GM21825 (cell line): ENCODE measurements around the gene INPP4B.

Experiments used
- ATAC-seq: cut with Tn5 transposase; IDR thresholded peaks from one replicate; pipeline ENCODE4 v1.9.1; 2021; ENCODE audit warnings: mild to moderate bottlenecking, moderate library complexity; ENCODE audit not compliant: unreplicated experiment

The INPP4B gene

DNA sequence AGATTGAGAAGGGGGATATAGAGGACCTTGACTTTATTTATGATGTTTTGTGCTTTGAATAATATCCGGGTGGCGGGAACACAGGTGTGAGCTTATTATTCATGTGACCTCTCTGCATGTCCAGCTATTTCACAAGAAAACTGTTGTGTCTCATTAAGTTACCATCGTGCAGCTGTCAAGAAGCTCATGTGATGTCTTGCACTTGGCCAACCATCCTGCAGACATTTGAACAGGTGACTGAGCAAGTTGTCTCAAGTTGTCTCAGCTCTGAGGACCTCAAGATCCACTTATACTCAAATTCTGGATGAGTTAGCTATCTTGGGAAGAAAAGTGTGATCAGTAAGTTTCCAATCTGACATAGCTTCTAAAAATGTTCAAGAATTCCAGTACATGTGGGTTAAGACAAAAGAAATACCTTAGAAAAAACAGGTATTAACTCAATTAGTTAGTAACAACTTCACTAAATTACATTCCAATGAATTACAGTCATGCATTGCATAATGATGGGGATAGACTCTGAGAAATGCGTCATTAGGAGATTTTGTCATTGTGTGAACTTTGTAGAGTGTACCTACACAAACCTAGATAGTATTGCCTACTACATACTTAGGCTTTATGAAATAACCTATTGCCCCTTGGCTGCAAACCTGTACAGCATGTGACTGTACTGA is 462.2 kb downstream of the INPP4B start:
- ATAC-seq, result no peak

DNA sequence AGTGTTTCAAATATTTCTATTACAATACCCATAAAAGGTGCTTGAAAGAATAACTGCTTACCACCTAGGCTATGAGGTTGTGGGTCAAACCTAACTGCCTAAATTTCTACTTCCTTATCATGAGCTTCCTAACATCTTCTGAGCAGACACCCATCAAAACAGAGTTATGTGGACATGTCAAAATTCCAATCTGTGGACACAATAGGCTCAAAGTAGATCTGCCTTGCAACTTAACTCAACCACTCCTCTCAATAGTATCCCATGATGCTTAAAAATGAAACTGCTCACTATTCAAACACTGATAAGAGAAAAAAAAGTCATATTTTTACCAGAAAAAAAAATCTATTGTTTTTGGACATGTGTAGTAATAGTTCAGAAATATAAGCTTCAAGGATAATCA is 462.7 kb downstream of the INPP4B start:
- ATAC-seq, result no peak

DNA sequence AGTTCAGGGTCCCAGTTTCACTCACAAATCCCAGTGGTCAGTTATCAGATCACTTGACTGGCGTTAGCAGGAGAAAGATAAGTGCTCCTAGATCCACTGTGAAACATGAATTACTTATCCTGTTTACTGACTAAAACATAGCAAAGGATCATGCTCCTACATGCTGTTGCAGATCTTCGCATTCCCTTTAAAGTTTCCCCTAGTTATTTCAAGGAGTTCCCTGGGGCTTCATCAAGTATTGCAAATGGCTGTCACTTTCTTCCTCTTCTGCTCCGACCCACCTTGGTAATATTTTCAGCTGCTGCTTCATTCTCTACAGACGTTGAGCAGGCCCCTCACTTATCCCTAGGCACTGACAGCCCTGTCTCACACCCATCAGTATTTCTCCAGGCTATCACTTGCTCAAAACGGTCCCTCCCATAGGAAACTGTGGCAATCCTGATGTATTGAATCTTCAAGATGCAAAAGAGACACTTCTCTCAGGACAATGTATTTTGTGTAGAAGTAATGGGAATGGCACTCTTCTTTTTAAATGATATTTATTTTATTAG is 466.0 kb downstream of the INPP4B start:
- ATAC-seq, result no peak

DNA sequence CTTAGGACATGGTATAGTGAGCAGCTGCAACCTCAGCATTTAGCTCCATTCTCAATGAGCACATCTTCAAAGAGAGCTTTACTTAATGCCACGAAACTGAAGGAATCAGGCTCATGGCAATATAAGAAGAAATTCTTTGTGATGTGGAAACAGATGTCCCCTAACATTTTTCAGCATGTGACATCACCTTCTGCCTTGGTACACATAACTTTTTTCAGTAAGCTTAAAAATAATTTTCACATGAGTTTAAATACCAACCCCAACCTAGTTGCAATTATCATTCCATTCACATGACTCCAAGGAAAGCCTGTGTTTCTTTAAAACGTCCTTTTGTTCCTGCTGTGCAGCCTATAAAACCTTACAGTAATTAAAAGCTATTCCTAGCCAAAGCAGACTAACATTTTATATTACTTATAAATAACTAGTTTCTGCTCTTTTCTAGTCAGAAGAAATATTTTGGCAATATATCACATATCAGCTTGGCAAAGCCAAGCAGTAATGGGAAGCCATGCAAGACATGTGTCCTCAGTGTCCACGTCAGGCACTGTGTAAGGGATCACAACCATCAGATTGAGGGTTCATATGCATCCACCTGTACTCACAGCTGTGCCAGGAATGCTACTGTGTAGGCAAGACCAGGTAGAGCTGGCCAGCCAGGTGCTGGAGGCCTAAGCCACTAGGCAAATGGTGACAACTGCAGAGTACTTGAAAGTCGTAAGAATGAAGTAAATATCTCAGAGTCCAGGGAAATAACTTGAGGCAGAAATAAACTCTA is 466.6 kb downstream of the INPP4B start:
- no peak for ATAC-seq

DNA sequence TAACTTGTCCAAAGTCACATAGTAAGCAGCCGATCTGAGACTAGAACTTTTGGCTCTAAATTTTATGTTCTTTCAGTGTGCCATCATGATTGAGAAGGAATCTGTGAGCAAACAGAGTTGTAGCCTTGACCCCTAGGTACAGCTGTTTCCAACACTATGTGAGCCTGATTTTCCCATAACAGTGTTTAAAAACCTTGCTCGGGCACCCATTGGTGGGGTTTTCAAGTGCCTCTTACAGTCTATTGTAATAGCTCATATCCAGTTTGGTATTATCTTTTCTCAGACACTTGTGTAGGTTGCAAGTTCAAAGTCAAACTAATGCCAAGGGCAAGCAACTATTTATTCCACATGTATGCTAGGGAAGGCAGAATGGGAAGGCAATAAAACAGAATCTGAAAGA is 467.9 kb downstream of the INPP4B start:
- no peak for ATAC-seq

DNA sequence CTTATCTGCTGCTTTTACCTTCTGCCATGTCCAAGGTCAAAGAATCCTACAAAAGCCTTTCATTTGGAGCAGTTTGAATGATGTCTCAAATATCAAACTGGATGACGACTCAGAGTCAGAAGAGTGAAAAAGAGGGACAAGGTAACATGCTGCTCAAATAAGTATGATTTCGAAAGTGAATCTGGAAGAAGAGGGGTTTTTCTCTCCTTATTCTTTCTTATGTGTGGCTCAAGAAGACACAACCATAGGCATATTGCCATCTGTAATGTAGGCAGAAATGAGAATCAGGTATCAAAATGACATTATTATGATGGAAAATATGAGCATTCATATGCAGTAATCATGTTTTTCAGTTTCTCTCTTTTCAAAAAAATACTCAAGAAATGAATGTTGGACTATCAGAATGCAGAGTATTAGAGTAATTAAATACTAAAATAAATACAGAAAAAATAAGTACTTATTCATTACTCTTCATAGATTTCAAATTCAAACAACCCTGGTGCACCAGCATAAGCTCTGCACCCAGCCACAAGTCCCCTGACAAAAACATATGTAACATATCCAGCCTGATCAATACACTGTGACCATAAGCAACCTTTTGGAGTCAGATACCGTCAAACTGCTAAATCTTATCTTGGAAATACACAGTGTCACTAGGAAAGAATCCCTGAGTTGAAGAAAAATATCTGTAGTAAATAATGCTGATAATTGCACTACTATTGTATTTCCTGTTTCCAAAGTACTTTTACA is 468.6 kb downstream of the INPP4B start:
- no peak for ATAC-seq

DNA sequence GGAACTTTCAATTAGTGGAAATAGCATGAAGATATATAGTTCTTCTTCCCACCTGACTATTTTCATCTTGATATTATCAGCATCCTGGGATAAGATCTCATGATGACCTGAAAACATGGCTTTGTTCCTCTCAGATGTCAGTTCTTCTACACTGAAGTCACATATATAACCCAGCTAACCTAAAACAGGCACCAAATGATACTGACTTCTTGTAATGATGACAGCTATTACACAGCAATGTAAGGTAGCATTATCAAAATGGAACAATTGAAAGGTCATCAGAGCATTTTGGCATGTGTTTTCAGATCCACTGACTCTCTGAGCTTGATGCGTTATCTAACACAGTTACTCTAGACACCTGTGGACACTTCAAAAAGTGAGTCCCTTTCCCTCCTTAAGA is 469.9 kb downstream of the INPP4B start:
- ATAC-seq, result no peak

DNA sequence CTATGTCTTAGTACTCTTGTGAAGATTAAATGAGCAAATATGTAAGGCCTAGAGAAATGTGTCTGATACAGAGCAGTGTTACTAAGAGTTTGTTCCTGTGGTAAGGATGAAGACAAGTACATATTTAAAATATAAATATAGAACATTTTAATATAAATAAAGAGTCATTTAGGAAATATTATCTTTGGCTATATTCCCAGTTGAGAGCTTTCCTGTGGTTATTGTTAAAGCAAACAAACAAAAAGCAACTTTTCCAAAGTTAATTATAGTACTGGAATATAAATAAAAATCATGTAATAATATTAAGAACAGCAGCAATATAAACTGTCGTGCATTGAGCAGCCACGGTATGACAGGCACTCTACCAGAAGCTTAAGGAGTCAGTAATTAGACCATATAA is 472.5 kb downstream of the INPP4B start:
- ATAC-seq, result no peak

DNA sequence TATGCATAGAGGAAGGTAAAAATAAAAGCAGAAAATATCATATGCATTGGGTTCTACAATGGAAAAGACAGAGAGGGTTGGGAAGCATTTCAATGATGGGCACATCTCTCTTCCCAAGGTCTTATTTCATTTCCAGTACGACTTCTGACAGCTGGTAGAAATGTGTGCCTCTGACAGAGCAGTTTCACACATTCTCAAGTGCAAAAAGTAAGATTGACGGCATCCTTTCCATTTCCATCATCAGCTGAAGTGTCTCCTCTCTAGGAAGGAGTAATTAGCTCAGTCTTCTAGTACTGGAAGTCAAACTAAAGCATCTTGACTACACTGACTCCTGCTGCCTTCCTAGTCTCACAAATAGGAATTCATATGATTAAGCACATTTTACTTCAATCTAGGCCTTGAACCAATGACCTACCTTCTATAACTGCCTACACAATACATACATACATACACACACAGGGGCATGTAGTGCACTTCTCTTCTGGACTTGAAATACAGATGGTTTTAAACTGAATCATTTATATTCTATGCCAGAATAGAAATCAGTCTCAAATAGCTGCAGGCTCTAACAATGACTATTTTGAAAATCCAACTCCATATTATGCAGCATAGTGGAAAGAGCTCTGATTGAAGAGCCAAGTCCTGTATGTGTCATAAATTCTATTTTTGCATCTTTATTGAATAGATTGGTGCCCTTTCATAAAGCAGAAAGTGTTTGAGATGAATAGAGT is 473.4 kb downstream of the INPP4B start:
- ATAC-seq, result no peak

DNA sequence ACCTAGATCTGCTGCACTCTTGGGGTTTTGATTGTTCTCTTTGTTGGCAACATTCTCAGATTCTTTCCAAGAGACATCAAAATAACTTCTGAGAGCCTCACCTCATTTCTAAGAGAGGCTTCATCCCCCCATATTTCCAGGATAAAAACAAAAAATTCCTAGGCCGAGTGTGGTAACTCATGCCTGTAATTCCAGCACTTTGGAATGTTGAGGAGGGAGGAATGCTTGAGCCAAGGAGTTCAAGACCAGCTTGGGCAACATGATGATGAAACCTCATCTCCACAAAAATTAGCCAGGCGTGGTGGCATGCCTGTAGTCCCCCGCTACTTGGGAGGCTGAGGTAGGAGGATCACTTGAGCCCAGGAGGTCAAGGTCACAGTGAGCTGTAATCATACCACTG is 477.0 kb downstream of the INPP4B start:
- no peak for ATAC-seq

DNA sequence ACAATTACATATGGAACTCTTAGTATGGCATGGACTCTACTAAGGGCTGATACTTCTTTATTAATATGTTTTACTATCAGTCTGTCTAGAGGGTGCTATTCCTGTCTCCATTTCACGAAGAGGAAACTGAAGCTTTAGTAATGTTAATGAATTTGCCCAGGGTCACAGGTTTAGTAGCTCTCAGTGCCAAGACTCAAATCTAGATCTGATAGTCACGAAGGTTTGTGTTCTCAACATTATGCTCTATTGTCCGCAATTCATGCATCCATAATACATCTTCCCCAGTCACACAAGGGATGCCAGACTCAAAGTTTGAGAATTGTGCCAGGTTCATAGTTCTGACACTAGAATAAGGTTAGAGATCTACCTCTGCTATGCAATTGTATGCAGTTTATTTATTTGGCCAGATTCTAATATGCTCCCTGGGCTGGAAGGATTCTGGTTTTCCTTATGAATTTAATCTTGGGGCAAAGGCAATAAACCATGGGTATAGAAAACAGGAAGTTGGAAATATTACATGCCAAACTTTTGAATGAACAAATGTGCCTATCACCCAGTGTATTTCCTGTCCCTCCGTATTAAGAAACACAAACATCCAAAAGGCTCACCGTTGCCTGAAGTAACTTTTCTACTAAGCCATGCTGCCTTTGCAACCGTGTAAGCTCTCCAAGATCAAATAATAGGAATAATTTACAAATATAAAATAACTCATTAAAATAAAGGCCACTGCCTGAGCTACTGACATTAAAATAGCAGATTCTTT is 478.5 kb downstream of the INPP4B start:
- no peak for ATAC-seq

DNA sequence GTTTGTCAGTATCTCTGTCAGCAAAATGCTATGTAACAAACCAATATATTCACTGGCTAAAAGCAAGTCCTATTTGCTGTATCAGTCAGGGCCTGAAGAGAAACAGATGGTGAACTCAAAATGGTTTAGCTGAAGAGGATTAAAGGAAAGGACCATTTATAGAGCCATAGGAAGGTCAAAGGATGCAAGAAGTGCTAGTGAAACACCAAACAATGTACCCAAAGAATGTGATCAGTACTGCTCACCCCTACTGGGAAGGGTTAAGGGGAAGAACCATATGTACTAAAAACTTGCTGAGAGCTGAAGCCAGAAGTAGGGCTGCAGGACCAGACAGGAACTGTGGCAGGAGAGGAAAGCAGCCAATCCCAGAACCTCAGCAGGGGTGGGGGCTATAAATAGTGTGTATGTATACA is 479.3 kb downstream of the INPP4B start:
- ATAC-seq, result no peak

DNA sequence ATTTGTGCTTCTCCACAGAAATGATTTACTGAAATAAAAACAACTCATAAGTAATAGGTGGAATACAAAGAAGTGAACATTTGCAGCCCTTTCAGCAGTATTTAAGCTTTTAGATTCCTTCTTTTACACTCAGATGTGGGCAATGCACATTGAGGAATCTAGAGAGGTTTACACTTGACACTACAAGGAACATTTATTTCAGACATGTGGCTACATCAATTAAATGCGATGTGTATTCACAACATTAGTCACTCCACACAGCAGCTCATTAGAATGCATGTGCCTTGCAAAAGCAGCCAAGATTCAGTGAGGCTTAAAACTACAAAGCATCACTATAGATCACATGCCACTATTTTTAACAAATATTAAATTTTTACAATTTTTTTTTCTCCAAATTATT is 480.7 kb downstream of the INPP4B start:
- ATAC-seq, result no peak

DNA sequence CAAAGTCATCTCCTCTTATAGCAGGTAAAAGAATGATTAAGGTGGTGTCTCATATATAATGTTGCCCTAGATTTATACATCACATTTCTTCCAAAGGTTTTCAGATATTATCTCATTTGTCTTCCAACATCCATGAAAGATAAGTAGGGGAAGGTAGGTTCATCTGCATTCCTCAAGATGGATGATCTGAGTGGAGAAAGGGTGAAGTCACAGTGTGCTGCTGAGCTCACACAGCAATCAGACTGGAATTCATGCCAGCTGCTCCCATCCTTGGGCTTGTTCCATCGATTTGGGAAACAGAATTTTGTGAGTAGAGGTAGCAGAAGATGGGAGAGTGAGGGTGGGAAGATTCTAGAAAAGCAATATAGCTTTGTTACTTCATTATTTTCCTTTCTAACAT is 482.4 kb downstream of the INPP4B start:
- no peak for ATAC-seq

DNA sequence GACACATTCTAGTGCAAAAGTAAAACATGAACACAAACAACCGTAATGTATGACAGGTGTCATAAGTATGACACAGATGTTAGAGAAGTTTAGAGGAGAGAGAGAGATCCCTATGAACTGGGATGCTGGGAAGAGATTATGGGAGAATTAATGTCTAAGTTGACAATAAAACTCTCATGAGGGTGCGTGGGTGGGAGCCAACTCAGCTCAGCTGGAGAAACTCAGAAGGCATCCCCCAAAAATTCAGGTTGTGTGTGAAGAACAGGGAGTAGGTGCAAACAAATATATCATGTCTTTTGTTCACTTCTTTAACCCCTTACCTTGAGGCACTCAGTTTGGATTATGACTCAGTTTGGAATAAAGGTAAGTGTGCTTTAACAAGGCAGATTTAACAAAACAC is 484.1 kb downstream of the INPP4B start:
- ATAC-seq, result no peak

DNA sequence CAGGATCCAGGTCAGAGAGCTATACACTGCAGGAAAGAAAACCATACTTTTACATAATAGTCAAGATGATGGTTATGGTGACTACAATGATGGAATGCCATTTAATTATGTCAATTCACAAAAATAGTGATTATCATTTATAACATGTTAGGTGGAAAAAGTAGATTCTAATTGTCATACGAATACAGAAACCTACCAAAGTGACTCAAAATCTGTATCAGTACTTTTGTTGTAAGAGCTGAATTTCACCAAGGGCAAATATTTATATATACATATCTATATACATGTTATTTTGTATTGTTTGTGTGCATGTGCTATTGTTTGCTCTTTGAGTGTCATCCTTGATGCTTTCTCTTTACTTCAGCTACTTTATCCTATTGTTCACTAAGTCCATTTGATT is 485.4 kb downstream of the INPP4B start:
- no peak for ATAC-seq

DNA sequence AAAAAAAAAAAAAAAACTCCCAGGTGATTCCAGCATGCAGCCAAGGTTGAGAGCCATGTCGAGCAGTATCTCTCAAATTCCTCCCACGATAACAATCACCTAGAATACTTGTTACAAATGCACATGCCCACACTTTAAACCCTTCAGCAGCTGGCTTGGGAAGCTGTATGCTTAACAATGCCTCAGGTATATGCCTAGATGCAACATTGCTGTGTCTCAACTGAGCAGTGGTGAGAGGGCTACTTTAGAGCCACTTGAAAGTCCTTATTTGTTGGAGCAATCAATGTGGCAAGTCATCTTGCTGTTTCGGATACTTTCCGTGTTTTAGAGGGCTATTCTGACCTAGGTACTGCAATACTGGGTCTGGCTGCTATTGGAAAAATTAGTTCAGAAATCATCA is 487.4 kb downstream of the INPP4B start:
- no peak for ATAC-seq

DNA sequence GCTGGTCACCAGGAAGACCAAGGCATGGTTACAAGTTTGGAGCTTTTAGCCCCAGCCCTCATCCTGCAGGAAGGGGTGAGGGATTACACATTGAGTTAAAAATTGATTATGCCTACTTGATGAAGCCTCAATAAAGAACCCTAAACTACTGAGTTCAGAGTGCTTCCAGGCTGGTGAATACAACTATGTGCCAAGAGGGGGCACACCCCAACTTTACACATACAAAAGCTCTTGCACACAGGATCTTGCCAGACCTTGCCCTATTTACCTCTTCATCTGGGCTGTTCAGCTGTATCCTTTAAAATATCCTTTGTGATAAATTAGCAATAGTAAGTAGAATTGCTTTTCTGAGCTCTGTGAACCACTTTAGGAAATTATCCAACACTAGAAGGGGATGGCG is 489.3 kb downstream of the INPP4B start:
- ATAC-seq, result no peak

DNA sequence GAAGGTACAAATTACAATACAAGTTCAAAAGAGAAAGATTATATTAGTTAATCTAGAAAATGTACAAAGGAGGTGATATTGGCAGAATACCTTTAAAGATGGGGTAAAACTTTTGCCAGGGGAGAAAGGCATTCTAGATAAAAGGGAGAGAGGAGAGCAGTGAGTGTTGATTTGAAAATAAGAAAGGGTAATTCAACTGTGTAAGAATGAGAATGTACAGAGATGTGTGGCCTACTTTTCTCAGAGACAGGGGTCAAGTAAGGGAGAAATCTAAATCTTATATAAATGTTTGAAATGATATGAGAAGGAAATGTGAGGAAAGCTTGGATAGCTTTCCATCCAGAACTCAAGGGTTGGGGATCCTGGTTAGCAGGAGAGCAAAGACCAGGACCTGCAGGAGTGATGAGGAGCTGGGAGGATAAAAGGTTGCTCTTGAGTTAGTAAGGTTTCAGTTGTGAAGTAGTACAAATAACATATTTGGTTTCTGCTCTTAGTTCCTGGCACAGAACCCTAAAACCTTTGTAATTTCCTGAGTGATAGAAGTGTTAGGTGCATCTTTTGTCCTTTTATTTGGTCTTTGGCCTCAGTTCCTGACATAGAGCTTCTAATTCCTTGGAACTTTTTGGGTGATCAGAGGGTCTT is 489.9 kb downstream of the INPP4B start:
- no peak for ATAC-seq

DNA sequence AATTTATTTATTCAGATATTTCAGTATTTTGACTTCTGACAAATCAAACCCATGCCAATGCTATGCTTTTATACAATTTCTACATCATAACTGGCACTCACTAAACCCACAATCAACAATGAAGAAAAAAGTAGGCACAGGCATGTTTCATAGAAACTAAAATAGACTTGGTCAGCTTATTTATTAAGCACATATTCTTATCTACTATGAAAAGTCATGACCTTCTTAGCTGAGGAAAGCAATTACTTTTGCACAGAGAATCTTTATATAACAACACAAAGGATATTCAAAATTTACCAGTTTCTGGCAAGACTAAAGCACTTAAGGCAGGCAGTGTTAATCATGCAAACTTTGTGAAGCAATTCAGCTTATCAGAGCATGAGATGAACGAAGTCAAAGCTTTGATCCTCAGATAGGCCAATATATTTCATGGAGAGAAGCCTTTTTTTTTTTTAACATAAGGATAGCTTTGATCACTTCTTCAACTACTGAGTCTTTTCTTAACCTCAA is 490.6 kb downstream of the INPP4B start:
- ATAC-seq, result no peak
